NCI-H1105 treated with DMSO at 0.1 percent for 48 hours (cell line): Measurements from ENCODE around the gene CCDC144A.
"Not testable (repeated sequence)": the region's sequence is repeated elsewhere in the genome, so short reads cannot be mapped to it uniquely, and the experiment has no call there.

Source experiments
- DNase-seq: peaks from one replicate; lab custom pipeline; 2025; lab: John Stamatoyannopoulos, UW

The CCDC144A gene

DNA sequence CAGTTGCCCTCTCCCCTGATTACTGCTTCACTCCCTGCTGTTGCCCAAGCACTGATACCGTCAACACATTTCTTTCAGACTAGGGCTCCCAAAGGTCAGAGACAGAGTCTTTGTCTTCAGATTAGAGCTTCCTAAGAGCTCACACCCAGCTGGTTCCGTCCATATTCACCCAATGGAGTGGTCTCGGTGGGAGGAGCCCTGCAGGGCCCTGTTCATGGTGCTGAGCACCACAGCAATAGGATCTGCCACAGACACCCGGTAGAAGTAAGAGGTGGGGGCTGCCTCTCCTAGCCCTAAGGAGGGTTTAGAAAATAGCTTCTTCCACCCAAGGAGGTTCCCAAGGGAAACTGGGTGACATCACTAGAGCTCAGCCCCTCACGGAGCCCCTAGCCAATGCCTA, 128.3 kb downstream of the CCDC144A start:
- no peak for DNase-seq

- no peak for DNase-seq
Observed at GRCh38 chr17:16818821-16819683, 129.0 kb downstream of the CCDC144A start.

DNA sequence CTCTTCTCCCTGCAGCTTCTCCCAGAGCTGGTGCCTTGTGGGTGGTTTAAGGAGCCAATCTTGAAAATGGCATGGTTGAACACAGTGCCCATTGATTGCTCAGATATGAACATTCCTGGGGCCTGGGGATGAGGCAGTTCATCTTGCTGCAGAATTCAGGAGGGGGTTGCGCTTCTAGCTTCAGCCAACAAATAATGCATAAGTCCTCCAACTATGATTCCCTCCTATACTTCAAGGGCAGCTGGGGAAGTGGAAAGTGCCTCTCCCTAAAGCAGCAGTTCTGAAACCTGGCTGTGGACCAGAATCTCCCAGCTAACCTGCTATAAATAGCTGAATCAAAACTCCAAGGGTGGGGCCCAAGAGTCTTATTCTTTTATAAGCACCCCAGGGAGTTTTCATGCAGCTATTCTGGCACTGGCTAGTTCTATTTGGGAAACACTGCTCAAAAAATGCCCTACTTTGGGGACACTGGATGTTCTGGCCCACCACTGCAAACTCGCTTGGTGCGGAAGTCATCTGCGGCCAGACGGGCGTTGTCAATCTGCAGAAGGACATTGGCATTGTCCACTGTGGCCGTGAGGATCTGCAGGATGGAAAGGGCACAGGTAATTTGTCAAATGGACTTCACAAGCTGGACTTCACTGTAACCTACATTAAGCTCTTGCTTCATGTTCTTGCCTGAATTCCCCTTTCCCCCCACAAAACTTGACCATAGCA, 130.3 kb downstream of the CCDC144A start:
- no peak for DNase-seq

- DNase-seq = no peak
Observed at GRCh38 chr17:16820979-16821543, 131.0 kb downstream of the CCDC144A start.

DNA sequence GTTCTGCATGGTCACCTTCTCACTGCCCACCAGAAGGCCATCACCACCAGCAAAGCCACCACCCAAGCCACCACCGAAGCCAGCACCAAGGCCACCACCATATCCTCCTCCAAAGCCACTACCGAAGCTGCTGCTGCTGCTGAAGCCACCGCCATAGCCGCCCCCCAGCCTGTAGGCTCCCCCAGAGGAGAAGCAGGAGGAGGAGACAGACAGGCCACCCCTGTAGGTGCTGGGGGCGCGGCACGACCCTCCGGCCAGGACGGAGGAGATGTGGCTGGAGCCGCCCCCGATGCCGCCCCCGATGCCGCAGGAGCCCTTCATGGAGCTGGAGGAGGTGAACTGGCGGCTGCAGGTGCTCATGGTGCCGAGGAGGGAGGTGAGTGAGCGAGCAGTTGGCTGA, 132.1 kb downstream of the CCDC144A start:
- DNase-seq = not testable (repeated sequence)

DNA sequence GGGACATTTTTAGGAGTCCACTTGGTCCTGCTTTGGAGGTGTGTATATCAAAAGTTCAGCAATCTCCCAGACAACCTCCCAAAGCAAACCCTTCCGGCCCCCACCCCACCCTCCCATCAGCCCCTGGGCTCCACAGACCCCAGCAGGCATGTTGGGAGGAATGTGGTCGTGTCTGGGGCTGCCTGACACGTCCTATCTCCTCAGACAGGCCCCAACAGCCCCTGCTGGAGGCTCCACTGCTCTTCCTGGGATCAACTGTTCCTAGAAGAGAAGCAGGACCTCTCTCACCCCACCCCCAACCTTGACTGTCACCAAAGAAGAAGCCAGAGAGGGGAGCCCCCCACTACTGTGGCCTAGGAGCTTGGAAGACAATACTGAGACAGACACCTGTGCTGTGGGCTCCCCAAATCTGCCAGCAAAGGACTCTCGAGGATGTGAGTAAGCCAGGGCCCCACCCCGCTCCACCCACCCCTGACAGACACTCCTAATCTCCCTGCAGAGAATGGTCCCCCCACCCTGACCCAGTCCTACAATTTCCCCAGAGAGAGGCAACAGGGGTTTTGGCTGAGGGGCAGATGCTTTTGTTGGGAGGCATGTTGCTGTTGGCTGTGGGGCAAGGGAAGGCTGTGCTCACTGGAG, 133.8 kb downstream of the CCDC144A start:
- DNase-seq = not testable (repeated sequence)
